Ovary (tissue), 9 donors: ENCODE measurements around the gene PFKL. TPM values are rescaled to one million over a fixed set of nuclear protein-coding genes. Genes with fewer than 3 reads are reported as not detected.

ENCODE experiments used
- DNase-seq, 5 donors: peaks; one replicate each; pipeline ENCODE4 v3.0.0-alpha.2; 2019 to 2020
- H3K27ac ChIP-seq, 2 donors: fragments of 200-600 bp; one replicate each; pipeline versions ENCODE4 v1.5.1 to v1.8.0; 2019 to 2022
- H3K27me3 ChIP-seq: fragments of 200-600 bp; one replicate; pipeline ENCODE4 v1.8.0; 2022
- H3K36me3 ChIP-seq: fragments of 200-600 bp; sonication (generic); one replicate; pipeline ENCODE4 v1.5.1; 2019
- H3K4me1 ChIP-seq: one replicate; pipeline ENCODE4 v1.8.1; 2013; ENCODE audit warnings: mild to moderate bottlenecking, moderate library complexity; ENCODE audit not compliant: insufficient read depth
- H3K4me3 ChIP-seq: fragments of 200-600 bp; sonication (generic); one replicate; pipeline ENCODE4 v1.5.1; 2017
- H3K9me3 ChIP-seq, 2 donors: fragments of 200-600 bp in 1 of 2; sonication (generic) in 1 of 2; one replicate each; pipeline versions ENCODE4 v1.5.1 to v1.8.1; 2013 to 2019; ENCODE audit warnings: mild to moderate bottlenecking in 1 of 2, moderate library complexity in 1 of 2
- EP300 ChIP-seq: sonication (generic); formaldehyde crosslinking; IDR thresholded peaks from one replicate; pipeline ENCODE4 v1.6.1; 2017; ENCODE audit warnings: antibody characterized with exemption
- POLR2A ChIP-seq: fragments of 450-650 bp; IDR thresholded peaks from one replicate; pipeline ENCODE4 v1.6.1; 2017; ENCODE audit warnings: antibody characterized with exemption, mild to moderate bottlenecking, moderate library complexity
- WGBS, 3 donors: extraction: QIAGEN DNeasy Blood & Tissue Kit in 1 of 3; methylation state at CpG; one replicate each; pipeline versions ENCODE4 v1.1.5 to v1.1.7; 2013 to 2017; 5-methylcytosine and 5-hydroxymethylcytosine counted together
- intact Hi-C, 4 donors: fragments of 100-400 bp; cut with DNase I; formaldehyde crosslinking; loops; one replicate each; pipeline versions ENCODE4 v1.11.0 to v1.15.1; 2022 to 2023
- polyA plus RNA-seq, 2 donors: library from polyadenylated mRNA; stranded (reverse); fragments of 200-250 nt in 1 of 2; fragments of 350-450 nt in 1 of 2; fragmentation: Illumina TruSeq in 1 of 2; extraction: RNeasy Lipid Tissue Mini Kit (QIAGEN cat#74804) in 1 of 2; gene quantifications; one replicate each; pipeline ENCODE4 v1.2.3, GENCODE V29; 2013 to 2014
- total RNA-seq, 7 donors: library from RNA; depleted of rRNA in 2 of 7; stranded (reverse); fragments of >200 nt in 2 of 7; fragmentation: NEBNext Ultra II Directional in 3 of 7; extraction: Animal tissue kit (Norgen Biotek cat#: 25700) in 3 of 7; gene quantifications; one replicate each; pipeline versions ENCODE4 v1.1.0 to v1.2.4, GENCODE V29; 2016 to 2023
- TF ChIP-seq, protein P1 (sequence below), 3 donors: fragments of 450-650 bp in 2 of 3; fragments of 200-600 bp in 1 of 3; IDR thresholded peaks; one replicate each; pipeline versions ENCODE4 v1.5.1 to v1.8.0; 2016 to 2022; ENCODE audit warnings: antibody characterized with exemption in 3 of 3, mild to moderate bottlenecking in 1 of 3
- donor health status: DM: no; HTN: no; CAD: no; lungs with moderate emphysema.
- donor health status: DM: no; HTN: no; CAD: no.
- donor health status: Bipolar disorder and iron deficiency.
- donor health status: DM: yes; HTN: yes; CAD: no.
- donor health status: DM: no; HTN: no; CAD: no.
- donor health status: DM: yes; HTN: yes; CAD: no.

The PFKL gene
- total and polyA plus RNA-seq, 9 donors, result 12.6 to 104 (median 81.8) TPM

DNA sequence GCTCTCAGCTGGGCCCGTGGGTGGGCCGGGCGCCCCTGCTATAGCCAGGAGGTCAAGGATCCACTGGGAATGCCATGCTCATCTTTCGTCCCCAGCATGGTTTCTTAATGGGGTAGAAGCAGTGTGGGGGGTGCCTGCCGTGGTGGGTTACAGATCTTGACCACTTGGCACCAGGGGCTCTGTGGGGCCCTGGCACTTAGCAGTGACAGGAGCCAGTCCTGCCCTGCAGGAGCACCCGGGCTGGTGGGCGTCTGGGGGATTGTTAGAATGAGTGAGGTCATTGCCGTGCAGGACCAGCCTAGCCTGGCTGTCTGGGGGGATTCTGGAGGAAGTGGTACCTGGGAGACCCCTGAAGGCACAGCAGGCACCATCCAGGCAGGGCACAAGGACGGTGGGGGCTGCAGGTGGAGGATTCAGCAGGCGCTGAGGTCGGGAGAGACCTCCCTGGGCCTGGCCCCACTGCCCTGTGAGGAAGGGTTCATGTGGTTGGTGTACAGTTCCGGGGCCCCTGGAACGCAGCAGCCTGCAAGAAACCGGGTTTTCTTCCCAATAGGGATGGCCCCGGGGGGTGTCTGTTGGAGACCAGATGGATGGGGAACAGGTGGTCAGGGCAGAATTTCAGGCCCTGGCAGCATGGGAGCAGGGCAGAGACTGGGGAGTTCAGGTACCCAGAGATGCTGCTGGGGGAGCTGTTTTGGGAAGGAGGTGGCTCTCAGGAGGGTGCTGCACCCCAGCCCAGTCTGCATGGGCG lies 9.4 kb upstream of the PFKL start:
- peak in 1 of 5 donors; percentile 14 for DNase-seq
- 69 to 76% (median 76%) methylated on average over 16 of the region's 16 CpGs for WGBS, 3 donors
- TF ChIP-seq, protein P1, sequence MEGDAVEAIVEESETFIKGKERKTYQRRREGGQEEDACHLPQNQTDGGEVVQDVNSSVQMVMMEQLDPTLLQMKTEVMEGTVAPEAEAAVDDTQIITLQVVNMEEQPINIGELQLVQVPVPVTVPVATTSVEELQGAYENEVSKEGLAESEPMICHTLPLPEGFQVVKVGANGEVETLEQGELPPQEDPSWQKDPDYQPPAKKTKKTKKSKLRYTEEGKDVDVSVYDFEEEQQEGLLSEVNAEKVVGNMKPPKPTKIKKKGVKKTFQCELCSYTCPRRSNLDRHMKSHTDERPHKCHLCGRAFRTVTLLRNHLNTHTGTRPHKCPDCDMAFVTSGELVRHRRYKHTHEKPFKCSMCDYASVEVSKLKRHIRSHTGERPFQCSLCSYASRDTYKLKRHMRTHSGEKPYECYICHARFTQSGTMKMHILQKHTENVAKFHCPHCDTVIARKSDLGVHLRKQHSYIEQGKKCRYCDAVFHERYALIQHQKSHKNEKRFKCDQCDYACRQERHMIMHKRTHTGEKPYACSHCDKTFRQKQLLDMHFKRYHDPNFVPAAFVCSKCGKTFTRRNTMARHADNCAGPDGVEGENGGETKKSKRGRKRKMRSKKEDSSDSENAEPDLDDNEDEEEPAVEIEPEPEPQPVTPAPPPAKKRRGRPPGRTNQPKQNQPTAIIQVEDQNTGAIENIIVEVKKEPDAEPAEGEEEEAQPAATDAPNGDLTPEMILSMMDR (IDR thresholded peaks at IDR 0.05), result no peak
- no peak for TF ChIP-seq EP300
- H3K27me3 ChIP-seq, result no peaks in the 10 kb centered on the region
- no peak overlapping the region for H3K27ac ChIP-seq
- intact Hi-C loops, result loop anchor here in 1 of 4 donors (10.0 kb wide), 1 partner anchor 476 kb away; no protein-coding TSS in a partner anchor
- H3K4me1 ChIP-seq, result no peaks in the 10 kb centered on the region
- no peaks in the 10 kb centered on the region for H3K36me3 ChIP-seq
- H3K9me3 ChIP-seq, result no peaks in the 10 kb centered on the region
- no peak overlapping the region for H3K4me3 ChIP-seq

DNA sequence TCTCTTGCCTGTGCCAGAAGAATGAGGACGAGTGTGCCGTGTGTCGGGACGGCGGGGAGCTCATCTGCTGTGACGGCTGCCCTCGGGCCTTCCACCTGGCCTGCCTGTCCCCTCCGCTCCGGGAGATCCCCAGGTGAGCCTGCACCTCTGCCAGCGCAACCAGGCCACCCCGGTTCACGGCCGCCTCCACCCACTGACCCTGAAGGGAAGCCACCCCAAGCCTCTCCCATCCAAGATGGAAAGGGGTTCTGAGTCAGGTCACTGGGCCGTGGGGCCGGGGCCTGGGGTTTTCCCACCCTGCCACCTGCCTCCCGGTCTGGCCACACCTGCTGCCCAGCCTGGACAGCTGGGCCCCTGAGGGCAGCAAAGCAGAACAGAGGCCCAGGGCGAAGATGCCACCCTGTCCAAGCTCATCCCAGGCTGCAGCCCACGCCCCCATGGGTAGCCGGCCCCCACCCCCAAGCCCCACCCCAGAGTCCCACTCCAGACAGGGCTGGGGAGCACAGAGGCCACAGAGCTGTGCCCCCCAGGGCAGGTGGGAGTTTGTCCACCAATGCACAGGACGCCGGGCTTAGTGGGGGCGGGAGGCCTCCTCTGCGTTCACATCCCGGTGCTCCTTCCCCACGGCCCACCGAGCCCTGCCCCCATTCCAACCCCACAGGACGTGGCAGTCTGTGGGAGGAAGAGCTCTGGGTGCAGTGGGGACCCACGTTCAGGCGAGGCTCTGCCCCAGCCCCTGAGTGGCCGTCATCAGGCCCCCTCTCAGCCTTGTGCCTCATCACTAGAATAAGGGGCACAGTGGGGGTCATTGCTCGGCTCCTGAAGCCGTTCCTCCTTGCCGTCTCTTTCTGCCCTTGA lies 8.5 kb upstream of the PFKL start:
- H3K4me1 ChIP-seq, result no peaks in the 10 kb centered on the region
- 60 to 79% (median 65%) methylated on average over 26 to 33 of the region's 33 CpGs for WGBS, 3 donors
- TF ChIP-seq POLR2A, result no peak
- TF ChIP-seq, protein P1 (IDR thresholded peaks at IDR 0.05), result no peak
- no peak for TF ChIP-seq EP300
- H3K36me3 ChIP-seq, result no peaks in the 10 kb centered on the region
- H3K4me3 ChIP-seq, result no peak overlapping the region
- DNase-seq, result peak in 1 of 5 donors; percentile 16
- no peaks in the 10 kb centered on the region for H3K27me3 ChIP-seq
- intact Hi-C loops, result loop anchor here in 1 of 4 donors (10.0 kb wide), 1 partner anchor 477 kb away; no protein-coding TSS in a partner anchor
- H3K27ac ChIP-seq, result no peak overlapping the region
- H3K9me3 ChIP-seq, result no peaks in the 10 kb centered on the region

DNA sequence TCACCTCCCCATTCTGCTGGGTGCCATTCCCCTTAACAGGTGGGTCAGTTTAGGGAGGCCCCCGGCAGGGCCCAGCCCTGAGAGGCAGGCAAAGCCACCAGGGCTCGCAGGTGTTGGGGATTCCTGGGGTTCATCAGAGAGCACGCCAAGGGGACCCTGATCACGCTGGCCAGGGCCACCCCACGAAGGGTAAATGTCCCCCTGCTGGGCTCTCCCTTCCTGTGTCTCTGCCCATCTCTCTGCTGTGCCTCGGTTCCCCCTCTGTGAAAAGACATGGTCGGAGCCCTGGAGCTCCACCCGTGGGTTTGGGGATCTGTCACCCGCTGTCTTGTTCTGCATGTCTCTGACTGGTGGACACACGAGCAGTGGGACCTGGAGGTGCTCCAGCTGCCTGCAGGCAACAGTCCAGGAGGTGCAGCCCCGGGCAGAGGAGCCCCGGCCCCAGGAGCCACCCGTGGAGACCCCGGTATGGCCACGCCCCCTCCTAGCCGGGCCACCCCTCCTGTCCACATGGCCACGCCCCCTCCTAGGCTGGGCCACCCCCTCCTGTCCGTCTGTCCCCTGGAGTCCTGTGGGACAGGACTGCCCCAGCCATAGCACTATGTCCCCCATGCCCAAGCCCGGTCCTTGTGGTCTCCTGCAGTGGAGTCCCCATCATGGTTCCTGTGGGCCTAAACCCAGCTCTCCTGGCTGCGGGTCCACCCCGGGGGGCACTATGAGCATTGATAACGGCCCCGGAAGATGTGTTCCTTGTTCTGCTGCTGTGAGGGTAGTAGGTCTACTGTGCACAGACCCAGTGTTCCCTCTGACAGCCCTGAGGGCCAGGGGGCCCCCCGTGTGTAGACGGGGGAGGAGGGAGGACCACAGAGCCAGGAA lies 7.7 kb upstream of the PFKL start:
- no peaks in the 10 kb centered on the region for H3K36me3 ChIP-seq
- intact Hi-C loops, result loop anchor here in 1 of 4 donors (10.0 kb wide), 1 partner anchor 477 kb away; no protein-coding TSS in a partner anchor
- H3K9me3 ChIP-seq, result no peaks in the 10 kb centered on the region
- 52 to 68% (median 62%) methylated on average over 17 to 25 of the region's 25 CpGs for WGBS, 3 donors
- DNase-seq, result peak in 1 of 5 donors; percentile 21
- no peaks in the 10 kb centered on the region for H3K4me1 ChIP-seq
- H3K27me3 ChIP-seq, result no peaks in the 10 kb centered on the region
- H3K27ac ChIP-seq, result no peak overlapping the region
- TF ChIP-seq POLR2A (no peak), EP300 (no peak)
- TF ChIP-seq, protein P1 (IDR thresholded peaks at IDR 0.05), result no peak
- H3K4me3 ChIP-seq, result no peak overlapping the region

DNA sequence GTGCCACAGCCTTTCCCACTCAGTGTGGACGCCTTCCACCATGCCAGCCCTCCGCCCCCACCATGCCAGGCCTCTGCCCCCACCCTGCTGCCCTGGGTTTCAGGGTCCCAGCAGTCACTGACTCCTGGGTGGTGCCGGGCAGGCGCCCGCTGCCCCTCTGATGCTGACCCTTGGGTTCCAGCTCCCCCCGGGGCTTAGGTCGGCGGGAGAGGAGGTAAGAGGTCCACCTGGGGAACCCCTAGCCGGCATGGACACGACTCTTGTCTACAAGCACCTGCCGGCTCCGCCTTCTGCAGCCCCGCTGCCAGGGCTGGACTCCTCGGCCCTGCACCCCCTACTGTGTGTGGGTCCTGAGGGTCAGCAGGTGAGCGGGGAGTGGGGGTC lies 7.0 kb upstream of the PFKL start:
- Histone ChIP-seq H3K36me3 (no peaks in the 10 kb centered on the region), H3K27ac (no peak overlapping the region), H3K9me3 (no peaks in the 10 kb centered on the region), H3K27me3 (no peaks in the 10 kb centered on the region), H3K4me1 (no peaks in the 10 kb centered on the region), H3K4me3 (no peak overlapping the region)
- no peak for TF ChIP-seq EP300
- no peak for TF ChIP-seq POLR2A
- TF ChIP-seq, protein P1 (IDR thresholded peaks at IDR 0.05), result no peak
- intact Hi-C loops, result loop anchor here in 1 of 4 donors (10.0 kb wide), 1 partner anchor 478 kb away; no protein-coding TSS in a partner anchor
- DNase-seq, result peak in 1 of 5 donors; percentile 19
- WGBS, 3 donors, result 74 to 79% (median 77%) methylated on average over 13 to 15 of the region's 15 CpGs
